Measurements from ENCODE around the gene SYT13. TPM values are rescaled to one million over a fixed set of nuclear protein-coding genes. Genes with fewer than 3 reads are reported as not detected.

The SYT13 gene
- polyA plus RNA-seq, 3 donors: 11.6 to 15.2 (median 12.6) TPM

Other genes with a start within 250 kb of the SYT13 start
- 10 to 100 TPM; 18.2 to 19.8 (median 18.5) TPM for gene PRDM11, start 139.7 kb downstream of the SYT13 start, polyA plus RNA-seq (ENCODE audit: insufficient read length in 3 of 3)